Lung (tissue), 12 donors: Measurements from ENCODE around the gene ATP8B3. TPM values are rescaled to one million over a fixed set of nuclear protein-coding genes. Genes with fewer than 3 reads are reported as not detected.

Source experiments
- ATAC-seq: fragments of 200-7000 bp; cut with Tn5 transposase; one replicate; pipeline ENCODE4 v1.9.1; 2020; ENCODE audit warnings: moderate number of reproducible peaks; ENCODE audit not compliant: insufficient read depth, low FRiP score
- DNase-seq, 3 donors: peaks; one replicate each; pipeline ENCODE4 v3.0.0-alpha.2; 2013 to 2017
- H3K27ac ChIP-seq, 2 donors: one replicate each; pipeline ENCODE4 v1.5.1; 2013; ENCODE audit warnings: mild to moderate bottlenecking in 2 of 2, moderate library complexity in 2 of 2, control low read depth in 1 of 2, inconsistent platforms in 1 of 2, low read depth in 1 of 2, low read length in 1 of 2
- H3K27me3 ChIP-seq, 3 donors: one replicate each; pipeline ENCODE4 v1.5.1; 2013; ENCODE audit warnings: low read length in 2 of 3; ENCODE audit not compliant: control insufficient read depth in 3 of 3, insufficient read depth in 3 of 3
- H3K36me3 ChIP-seq, 4 donors: one replicate each; pipeline ENCODE4 v1.5.1; 2013; ENCODE audit warnings: low read length in 4 of 4, mild to moderate bottlenecking in 1 of 4, moderate library complexity in 1 of 4; ENCODE audit not compliant: control insufficient read depth in 4 of 4, insufficient read depth in 4 of 4
- H3K4me1 ChIP-seq, 5 donors: one replicate each; pipeline ENCODE4 v1.5.1; 2013; ENCODE audit warnings: low read length in 5 of 5, mild to moderate bottlenecking in 2 of 5, moderate library complexity in 1 of 5; ENCODE audit not compliant: control insufficient read depth in 5 of 5, insufficient read depth in 5 of 5
- H3K4me3 ChIP-seq: one replicate; pipeline ENCODE4 v1.5.1; 2013; ENCODE audit warnings: mild to moderate bottlenecking, control low read depth, moderate library complexity
- H3K9ac ChIP-seq, 2 donors: one replicate each; pipeline ENCODE4 v1.5.1; 2013; ENCODE audit warnings: low read length in 2 of 2, control low read depth in 1 of 2; ENCODE audit not compliant: insufficient read depth in 1 of 2
- H3K9me3 ChIP-seq, 4 donors: one replicate each; pipeline ENCODE4 v1.5.1; 2013; ENCODE audit warnings: low read length in 3 of 4, mild to moderate bottlenecking in 1 of 4, moderate library complexity in 1 of 4; ENCODE audit not compliant: control insufficient read depth in 4 of 4, insufficient read depth in 3 of 4
- CTCF ChIP-seq: IDR thresholded peaks from 2 replicates; pipeline ENCODE4 v1.5.1; 2012; ENCODE audit warnings: mild to moderate bottlenecking; ENCODE audit errors: control extremely low read depth, extremely low read depth
- WGBS, 2 donors: extraction: QIAGEN DNeasy Blood & Tissue Kit; methylation state at CpG; one replicate each; pipeline ENCODE4 v1.1.7; 2013; 5-methylcytosine and 5-hydroxymethylcytosine counted together
- polyA plus RNA-seq, 2 donors: library from polyadenylated mRNA; stranded (reverse); fragments of 200-250 nt; gene quantifications; one replicate each; pipeline ENCODE4 v1.2.1, GENCODE V29; 2013
- total RNA-seq, 2 donors: library from RNA; depleted of rRNA in 1 of 2; stranded (reverse); fragments of >200 nt in 1 of 2; gene quantifications; one replicate each; pipeline ENCODE4 v1.2.1, GENCODE V29; 2014 to 2021
- donor health status: control.
- donor health status: control.
- donor health status: Bipolar disorder and iron deficiency.
- donor health status: healthy.
- donor health status: DM: yes; HTN: yes; CAD: no.

The ATP8B3 gene
- total and polyA plus RNA-seq, 4 donors: 0.69 to 2.4 (median 1.8) TPM

GRCh38 chr19:1750343-1751021, 61.6 kb downstream of the ATP8B3 start:
- Histone ChIP-seq H3K9ac (no peak overlapping the region), H3K27ac (no peak overlapping the region), H3K36me3 (no peaks in the 10 kb centered on the region), H3K27me3 (peaks cover 49 to 76% (median 54%) of the 10 kb centered on the region in 3 donors), H3K4me3 (no peak overlapping the region), H3K9me3 (peaks cover 0 to 7% (median 0%) of the 10 kb centered on the region in 4 donors), H3K4me1 (peaks cover 0 to 26% (median 0%) of the 10 kb centered on the region in 5 donors)
- no peak for DNase-seq
- 3 to 5% methylated on average over 14 of the region's 14 CpGs for WGBS, 2 donors
- no peak for ATAC-seq
- TF ChIP-seq CTCF: no peak

GRCh38 chr19:1749373-1750342, 62.4 kb downstream of the ATP8B3 start:
- H3K36me3 ChIP-seq: no peaks in the 10 kb centered on the region
- peaks cover 0 to 7% (median 0%) of the 10 kb centered on the region in 4 donors for H3K9me3 ChIP-seq
- no peak overlapping the region for H3K4me3 ChIP-seq
- 2% methylated on average over 71 to 99 of the region's 99 CpGs for WGBS, 2 donors
- TF ChIP-seq CTCF: no peak
- H3K27me3 ChIP-seq: peaks cover 49 to 80% (median 55%) of the 10 kb centered on the region in 3 donors
- H3K9ac ChIP-seq: no peak overlapping the region
- no peak overlapping the region for H3K27ac ChIP-seq
- H3K4me1 ChIP-seq: peaks cover 0 to 20% (median 0%) of the 10 kb centered on the region in 5 donors
- DNase-seq: no peak
- ATAC-seq: no peak

DNA sequence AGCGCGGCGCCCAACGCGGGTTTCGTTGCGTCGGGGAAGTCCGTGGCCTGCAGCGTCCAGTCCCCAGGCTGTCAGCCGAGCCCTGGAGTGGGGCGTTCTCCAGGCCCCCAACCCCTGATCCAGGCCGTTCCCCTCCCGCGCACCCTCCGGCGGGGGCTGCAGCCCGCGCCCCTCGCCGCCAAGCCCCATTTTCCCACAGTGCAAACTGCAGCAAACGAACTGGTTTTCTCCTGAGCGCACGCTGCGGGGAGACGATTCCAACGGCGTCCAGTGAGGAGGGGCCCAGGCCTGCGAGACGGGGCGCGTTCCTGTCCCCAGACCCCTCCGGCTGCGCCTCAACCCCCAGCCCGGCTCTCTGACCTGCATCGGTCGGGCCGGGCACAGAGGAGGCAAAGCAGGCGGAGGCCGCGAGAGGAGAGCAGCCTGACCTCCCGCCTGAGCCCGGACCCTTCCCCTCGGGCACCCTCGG, 63.2 kb downstream of the ATP8B3 start:
- Histone ChIP-seq H3K4me1 (peaks cover 0 to 18% (median 0%) of the 10 kb centered on the region in 5 donors), H3K27ac (no peak overlapping the region), H3K4me3 (no peak overlapping the region), H3K36me3 (no peaks in the 10 kb centered on the region), H3K27me3 (peaks cover 41 to 80% (median 53%) of the 10 kb centered on the region in 3 donors), H3K9ac (no peak overlapping the region), H3K9me3 (peaks cover 0 to 7% (median 0%) of the 10 kb centered on the region in 4 donors)
- 3 to 4% methylated on average over 43 to 45 of the region's 45 CpGs for WGBS, 2 donors
- DNase-seq (no peak), ATAC-seq (no peak)
- no peak for TF ChIP-seq CTCF
